ACHN (cell line): ENCODE data around the gene RPS6KC1.
A peak's percentile ranks its signal among the peaks of the same experiment; 100 is the strongest.
"Not testable (repeated sequence)": the region's sequence is repeated elsewhere in the genome, so short reads cannot be mapped to it uniquely, and the experiment has no call there.

ENCODE experiments used
- DNase-seq: peaks from one replicate; pipeline ENCODE4 v3.0.0-alpha.2; 2015
- in situ Hi-C: cut with HindIII; loops from 2 replicates; pipeline ENCODE4 v1.10.0; 2017; ENCODE audit warnings: low sequenced_read_pairs, low pct_ligation_motif_present, low pct_unique_long_range_greater_than_20kb

The RPS6KC1 gene

GRCh38 chr1:213051127-213051880 lies at the start of gene RPS6KC1:
TSS of gene RPS6KC1 (plus strand) at chr1:213051241. CDS start at chr1:213051405, 164 bp downstream.
- in situ Hi-C loops, result no loop called here
- peak; percentile 90 for DNase-seq

- in situ Hi-C loops, result no loop called here
- no peak for DNase-seq
Measured at GRCh38 chr1:213003256-213003655, 47.8 kb upstream of the RPS6KC1 start.

- in situ Hi-C loops, result no loop called here
- no peak for DNase-seq
Measured at GRCh38 chr1:213008564-213008963, 42.5 kb upstream of the RPS6KC1 start.

DNA sequence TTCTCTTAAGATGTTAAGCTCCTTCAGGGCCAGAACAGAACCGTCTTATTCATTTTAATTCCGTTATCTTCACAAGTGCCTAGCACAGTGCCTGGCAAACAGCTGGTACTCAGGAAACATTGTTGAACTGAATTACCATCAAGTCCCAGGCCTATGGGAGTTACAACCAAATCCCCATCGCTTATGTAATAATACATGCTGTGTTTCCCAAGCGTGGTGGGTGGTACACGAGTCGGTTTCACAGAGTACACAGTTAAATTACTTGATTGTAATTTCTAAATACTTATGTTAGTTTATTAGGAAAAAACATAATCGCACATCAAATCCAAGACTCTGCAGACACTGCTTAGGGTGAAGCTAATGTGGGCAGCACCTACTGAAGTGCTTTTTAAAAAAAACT lies 36.4 kb upstream of the RPS6KC1 start:
- peak; percentile 26 for DNase-seq
- in situ Hi-C loops, result no loop called here

GRCh38 chr1:213015099-213016050 lies 35.7 kb upstream of the RPS6KC1 start, which contains the start of gene ANGEL2:
TSS of gene ANGEL2 (minus strand) at chr1:213015867. CDS start at chr1:213015671, 196 bp downstream.
- in situ Hi-C loops, result no loop called here
- DNase-seq, result peak; percentile 98

- in situ Hi-C loops, result no loop called here
- no peak for DNase-seq
Measured at GRCh38 chr1:213017447-213018273, 33.4 kb upstream of the RPS6KC1 start.

GRCh38 chr1:213019450-213019849 lies 31.6 kb upstream of the RPS6KC1 start:
- in situ Hi-C loops, result no loop called here
- DNase-seq, result no peak

GRCh38 chr1:213020016-213020415 lies 31.0 kb upstream of the RPS6KC1 start:
- no peak for DNase-seq
- in situ Hi-C loops, result no loop called here

- DNase-seq, in situ Hi-C loops: not testable (repeated sequence)
Measured at GRCh38 chr1:213027024-213027423, 24.0 kb upstream of the RPS6KC1 start.

DNA sequence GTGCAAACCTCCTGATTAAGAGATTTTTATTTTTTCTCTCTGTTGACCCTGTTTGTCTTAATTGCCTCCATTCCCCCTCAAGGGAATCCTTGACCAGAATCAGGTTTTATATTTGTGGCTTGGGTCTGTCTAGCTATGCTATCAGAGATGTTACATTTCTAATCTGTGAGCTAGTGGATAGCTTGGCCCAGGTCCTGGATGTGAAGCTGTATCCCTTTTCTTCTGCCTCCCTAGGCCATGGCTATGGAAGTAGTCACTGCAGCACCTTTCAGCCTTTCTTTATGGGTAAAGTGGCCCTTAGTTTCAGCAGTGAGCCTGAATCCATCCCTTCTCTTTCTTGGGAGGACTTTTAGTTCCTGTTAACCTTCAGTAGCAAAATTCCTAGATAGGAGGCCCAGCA lies 18.4 kb upstream of the RPS6KC1 start:
- in situ Hi-C loops, result no loop called here
- DNase-seq, result no peak

DNA sequence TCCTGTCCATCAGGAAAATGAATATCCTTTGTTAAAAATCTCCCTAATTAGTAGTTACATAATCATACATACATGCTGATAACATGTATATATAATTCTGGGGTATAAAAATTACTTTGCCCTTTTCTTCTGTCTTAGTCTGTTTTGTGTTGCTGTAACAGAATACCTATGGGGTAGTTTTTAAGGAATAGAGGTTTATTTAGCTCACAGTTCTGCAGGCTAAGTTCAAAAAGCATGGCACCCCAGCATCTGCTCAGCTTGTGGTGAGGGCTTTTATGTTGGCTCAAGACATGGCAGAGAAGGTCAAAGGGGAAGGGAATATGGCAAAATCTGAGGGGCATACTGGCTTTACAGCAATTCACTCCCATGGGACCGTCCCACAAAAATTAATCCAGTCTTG lies 16.3 kb upstream of the RPS6KC1 start:
- in situ Hi-C loops, result no loop called here
- DNase-seq, result no peak

- in situ Hi-C loops, result no loop called here
- DNase-seq, result no peak
Measured at GRCh38 chr1:213035573-213035972, 15.5 kb upstream of the RPS6KC1 start.

DNA sequence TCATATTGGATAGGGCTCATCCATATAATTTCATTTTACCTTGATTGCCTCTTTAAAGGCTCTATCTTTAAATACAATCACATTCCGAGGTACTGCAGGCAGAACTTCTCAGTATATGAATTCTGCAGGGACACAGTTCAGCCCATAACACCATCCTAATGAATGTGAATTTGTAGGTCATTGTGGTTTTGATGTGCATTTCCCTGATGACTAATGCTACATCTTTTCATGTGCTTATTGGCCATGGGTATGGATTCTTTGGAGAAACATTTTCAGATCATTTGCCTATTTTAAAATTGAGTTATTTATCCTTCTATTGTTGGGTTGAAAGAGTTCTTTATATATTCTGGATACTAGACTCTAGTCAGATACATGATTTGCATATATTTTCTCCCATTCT lies 9.6 kb upstream of the RPS6KC1 start:
- in situ Hi-C loops, result no loop called here
- DNase-seq, result no peak

DNA sequence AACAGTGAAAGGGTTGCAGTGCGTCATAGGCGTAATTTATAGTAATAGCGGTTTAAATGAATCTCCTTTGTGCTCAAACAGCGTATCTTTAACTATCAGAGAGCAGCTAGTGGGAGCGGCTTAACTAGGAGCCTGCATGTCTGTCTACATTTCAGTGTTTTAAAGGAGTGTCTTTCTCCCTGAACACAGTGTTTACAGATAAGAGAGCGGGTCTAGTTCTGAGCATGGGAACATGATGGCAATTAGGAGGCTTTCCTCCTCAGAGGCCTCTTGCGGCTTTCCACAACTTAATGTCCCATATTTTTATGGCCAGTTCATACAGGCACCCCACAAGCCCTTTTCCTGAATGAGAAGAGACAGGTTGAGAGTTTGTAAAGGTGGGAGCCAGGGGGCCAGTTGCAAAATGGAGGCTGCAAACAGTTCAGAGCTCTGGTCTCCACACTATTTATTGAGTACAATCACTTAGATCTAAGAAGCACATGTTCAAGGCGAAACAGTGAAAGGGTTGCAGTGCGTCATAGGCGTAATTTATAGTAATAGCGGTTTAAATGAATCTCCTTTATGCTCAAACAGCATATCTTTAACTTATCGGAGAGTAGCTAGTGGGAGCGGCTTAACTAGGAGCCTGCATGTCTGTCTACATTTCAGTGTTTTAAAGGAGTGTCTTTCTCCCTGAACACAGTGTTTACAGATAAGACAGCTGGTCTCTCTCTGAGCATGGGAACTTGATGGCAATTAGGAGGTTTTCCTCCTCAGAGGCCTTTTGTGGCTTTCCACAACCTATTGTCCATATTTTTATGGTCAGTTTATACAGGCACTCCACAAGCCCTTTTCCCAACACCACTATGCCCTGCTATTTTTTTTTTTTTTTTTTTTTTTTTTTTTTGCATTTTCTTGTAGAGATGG lies 5.5 kb upstream of the RPS6KC1 start:
- in situ Hi-C loops, DNase-seq: not testable (repeated sequence)

GRCh38 chr1:213049232-213049631 lies 1.8 kb upstream of the RPS6KC1 start:
- in situ Hi-C loops, result no loop called here
- no peak for DNase-seq

DNA sequence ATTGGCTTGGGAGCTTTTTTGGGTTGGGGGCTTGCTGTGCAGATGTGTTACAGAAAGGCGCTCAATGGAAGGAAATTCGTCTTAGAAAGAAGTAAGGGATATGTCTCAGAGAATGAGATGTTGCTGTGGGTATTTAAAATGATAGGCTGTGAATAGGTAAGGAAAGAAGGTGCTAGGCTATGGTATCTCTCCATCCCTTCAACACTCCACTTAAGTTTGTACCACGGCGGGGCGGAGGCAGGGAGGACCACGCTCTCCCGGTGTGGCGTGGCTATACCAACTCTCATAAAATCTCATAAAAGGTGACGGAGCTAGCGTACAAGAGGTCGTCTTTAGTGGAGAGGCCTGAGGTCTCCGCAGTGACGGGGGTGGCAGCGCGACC lies 305 bp upstream of the RPS6KC1 start:
- in situ Hi-C loops, result no loop called here
- DNase-seq, result no peak

- in situ Hi-C loops, result no loop called here
- no peak for DNase-seq
Measured at GRCh38 chr1:213051881-213052202, 801 bp downstream of the RPS6KC1 start.

GRCh38 chr1:213053455-213053854 lies 2.4 kb downstream of the RPS6KC1 start:
- in situ Hi-C loops, result no loop called here
- DNase-seq, result no peak
